HuH-7 (cell line): Measurements from ENCODE around the gene CUL9.

Experiments used
- DNase-seq: peaks from one replicate; pipeline ENCODE4 v3.0.0; 2011; ENCODE audit warnings: low spot score

Gene CUL9

DNA sequence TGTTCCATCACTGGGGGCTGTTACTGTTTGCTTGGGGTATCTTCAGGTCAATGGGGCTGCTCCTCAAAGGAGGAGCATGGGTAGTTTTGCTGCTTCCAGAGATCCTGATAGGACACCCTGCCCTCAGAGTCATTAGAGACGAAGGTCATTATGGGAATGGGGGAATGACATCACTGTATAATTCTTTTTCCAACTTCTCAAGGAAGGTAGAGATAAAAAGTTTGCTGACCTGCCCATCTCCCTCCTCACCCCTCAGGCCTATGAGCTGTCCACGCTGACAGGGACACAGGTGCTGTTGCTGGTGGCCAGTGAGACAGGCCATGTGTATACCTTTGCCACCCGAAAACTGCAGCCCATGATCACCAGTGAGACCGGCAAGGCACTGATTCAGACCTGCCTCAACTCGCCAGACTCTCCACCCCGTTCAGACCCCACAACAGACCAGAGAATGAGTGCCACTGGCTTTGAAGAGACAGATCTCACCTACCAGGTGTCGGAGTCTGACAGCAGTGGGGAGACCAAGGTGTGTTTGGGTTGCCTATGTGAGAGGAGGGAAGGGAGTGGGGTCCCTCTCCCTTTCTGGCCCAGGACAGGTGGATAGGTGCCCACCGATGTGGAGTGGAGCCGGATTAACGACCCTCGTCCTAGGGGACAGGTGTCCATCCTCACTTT, 8.3 kb upstream of the CUL9 start:
- DNase-seq, result no peak

DNA sequence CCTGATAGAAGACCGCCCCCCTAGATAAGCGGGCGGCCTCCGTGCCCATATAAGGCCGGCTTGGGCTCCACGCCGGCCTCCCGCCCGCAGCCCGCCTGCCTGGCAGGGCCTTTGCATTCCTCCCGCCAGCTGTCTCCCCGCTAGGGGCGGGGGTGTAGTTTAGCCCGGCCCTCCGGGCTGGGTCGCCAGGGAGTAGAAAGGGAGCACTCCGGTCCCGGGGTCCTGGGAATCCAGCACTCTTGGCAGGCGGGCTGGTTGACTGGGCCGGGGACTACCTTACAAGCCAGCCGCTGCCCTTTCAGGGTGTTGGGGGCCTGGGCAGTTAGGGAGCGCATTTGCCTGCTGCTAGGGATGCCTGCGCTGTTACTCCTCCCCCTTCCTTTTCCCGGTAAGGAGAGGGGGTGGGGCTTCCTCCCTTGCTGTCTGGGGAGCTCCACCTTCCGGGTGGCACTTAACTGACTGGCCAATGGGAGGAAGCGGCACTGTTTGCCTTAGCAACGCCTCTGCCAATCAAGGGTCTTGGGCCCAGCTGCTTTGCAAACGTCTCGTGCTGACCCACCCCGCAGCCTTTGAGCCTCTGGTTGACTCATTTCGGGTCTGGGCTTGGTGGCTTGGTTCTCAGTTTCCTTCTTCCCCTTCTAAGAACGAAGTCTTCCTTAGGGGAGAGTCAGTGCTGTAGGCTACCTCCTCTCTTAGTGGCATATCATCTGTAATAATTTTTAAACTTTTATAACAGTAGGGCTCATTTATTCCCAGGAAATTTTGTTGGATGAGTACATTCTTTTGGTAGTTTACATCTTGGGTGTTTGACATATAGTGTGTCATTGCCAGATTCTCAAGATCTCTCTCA, 7.5 kb upstream of the CUL9 start:
- DNase-seq, result peak; percentile 91

DNA sequence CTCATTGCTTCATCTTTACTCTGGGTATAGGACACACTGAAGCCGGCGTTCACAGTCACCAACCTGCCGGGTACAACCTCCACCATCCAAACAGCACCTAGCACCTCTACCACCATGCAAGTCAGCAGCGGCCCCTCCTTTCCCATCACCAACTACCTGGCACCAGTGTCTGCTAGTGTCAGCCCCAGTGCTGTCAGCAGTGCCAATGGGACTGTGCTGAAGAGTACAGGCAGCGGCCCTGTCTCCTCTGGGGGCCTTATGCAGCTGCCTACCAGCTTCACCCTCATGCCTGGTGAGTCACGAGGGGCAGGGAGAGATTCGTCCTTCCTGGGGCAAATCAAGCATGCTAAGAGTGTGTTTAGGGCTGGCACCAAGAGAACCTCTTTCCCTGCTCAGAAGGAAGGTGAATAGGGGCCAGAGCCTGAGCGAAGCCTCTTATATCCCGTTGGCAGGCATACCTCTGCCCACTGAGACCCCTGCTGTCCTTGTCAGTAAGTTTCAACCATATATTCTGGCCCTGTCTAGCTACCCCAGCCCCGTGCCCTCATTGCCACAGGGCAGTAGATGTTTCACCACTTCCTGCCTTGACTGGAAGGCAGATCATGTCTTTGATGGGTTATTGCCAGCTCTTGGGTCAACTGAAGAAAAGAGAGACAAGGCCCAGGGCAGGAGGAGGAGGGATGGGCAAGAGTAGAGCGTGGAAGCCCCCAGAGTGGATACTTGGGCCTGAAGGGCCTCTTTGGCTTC, 6.1 kb upstream of the CUL9 start:
- no peak for DNase-seq

DNA sequence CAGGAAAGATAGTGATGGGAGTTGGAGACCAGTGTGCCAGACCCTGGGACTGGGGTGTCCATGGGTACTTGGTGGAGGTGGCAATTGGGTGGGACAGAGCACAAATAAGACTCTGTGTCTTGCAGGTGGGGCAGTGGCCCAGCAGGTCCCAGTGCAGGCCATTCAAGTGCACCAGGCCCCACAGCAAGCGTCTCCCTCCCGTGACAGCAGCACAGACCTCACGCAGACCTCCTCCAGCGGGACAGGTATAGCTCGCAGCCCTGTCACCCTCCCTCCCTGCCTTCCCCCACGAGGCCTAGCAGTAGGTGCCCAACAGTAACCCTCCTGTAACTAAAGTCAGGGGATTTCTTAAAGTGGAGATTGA, 5.6 kb upstream of the CUL9 start:
- no peak for DNase-seq

DNA sequence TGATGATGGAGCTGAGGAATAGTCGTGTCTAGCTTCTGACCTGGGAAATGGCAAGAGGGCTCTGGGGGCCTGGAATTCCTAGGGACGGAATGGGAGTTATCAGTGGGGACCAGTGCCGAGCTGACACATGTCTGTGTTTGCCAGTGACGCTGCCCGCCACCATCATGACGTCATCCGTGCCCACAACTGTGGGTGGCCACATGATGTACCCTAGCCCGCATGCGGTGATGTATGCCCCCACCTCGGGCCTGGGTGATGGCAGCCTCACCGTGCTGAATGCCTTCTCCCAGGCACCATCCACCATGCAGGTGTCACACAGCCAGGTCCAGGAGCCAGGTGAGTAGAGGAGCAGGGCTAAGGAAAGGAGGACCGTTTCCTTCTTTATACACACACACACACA, 3.8 kb upstream of the CUL9 start:
- no peak for DNase-seq

DNA sequence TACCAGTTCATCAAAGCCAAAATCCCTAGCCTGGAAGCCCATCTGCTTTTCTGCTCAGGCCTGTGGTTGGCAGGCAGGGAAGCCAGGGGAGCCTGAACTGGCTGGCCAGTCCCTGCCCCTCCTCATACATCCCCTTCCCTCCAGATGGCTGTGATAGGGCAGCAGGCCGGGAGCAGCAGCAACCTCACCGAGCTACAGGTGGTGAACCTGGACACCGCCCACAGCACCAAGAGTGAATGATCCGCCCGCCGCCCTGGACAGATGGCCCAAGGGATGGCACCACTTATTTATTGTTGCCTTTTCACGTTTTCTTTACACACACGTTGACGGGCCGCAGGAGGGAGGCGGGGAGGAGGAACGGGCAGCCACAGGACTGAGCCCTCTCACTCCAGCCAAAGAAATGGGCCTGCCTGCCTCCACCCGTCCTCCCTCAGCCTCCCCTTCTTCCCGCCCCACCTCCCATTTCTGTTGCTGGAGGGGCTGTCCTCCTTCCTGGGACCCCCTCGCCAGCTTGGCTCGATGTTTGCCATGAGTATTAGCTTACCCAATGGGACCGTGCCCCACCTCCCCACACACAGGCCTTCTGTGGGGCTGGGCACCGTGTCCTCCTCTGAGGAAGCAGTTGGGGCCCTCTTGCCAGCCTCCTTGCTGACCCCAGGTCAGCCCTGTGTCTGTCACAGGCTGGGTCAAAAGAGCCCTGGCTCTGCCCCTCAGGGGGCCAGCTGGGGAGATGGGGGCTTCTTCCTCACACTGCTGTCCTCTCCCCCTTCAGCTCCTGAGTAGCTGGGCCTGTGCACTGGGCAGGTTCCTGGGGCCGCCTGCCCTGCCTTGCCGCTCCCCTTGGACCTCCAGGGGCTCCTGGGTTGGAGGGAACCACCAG, 2.8 kb upstream of the CUL9 start:
- no peak for DNase-seq

DNA sequence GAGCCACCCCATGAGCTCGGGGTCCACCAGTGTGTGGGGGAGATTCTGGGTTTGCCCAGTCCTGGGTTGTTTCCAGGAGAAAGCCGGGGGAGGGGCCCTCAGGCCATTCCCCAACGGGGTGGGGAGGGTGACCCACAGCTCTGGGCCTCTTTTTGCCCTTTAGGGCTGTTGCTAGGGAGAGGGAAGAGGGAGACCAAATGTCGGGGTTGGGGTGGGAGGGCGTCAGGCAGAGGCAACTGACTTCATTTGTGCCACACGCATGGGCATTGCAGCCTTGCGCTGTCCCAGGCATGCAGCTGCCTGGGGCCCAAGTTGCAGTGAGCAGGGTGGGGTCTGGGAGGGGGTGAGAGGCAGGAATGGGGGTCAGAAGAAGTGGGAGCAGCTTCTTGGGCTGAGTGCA, 1.9 kb upstream of the CUL9 start:
- DNase-seq, result no peak

DNA sequence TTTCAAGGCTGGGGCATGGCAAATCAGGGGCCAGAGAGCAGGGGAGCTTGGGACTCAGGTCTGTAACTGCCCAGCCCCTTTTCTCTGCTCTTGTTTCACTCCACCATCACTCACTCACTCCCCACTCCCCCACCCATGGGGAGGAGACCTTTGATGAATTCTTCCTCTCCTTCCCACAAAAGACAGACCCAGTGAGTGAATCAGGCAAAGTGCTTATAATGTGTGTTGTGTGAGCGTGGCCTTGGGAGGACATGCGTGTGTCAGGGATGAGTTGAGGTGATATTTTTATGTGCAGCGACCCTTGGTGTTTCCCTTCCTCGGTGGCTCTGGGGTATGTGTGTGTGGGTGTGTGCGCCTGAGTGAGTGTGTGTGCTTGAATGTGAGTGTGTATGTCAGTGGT, 1.0 kb upstream of the CUL9 start:
- DNase-seq, result no peak

DNA sequence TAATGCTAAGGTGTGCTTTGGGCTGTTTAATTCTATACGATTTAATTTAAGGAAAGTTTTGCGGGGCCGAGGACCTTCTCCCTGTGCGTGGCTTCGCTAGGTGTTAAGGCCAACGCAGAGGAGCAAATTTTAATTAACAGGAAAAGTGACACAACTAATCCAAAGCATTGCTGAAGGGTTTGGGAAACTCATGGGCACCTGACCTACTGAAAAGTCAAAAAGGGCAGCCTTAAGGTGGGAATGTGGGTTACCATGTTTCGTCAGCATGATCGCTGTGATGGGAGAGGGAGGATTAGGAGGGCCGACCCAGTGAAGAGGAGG, 415 bp upstream of the CUL9 start:
- no peak for DNase-seq

DNA sequence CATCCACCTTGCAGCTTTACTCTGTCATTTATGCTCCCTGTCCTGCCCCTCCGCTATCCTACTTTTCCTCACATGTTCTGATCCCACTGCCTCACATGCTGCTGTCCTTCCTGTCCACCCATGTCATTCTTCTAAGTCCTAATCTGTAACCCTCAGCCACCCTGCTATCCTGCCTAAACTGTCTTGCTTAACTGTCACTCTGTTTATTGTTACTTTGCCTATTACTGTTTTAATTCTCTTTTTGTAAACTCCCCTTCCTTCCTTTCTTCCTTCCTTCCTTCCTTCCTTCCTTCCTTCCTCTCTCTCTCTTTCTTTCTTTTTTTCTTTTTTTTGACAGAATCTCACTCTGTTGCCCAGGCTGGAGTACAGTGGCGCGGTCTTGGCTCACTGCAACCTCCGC, 1.4 kb downstream of the CUL9 start:
- no peak for DNase-seq

DNA sequence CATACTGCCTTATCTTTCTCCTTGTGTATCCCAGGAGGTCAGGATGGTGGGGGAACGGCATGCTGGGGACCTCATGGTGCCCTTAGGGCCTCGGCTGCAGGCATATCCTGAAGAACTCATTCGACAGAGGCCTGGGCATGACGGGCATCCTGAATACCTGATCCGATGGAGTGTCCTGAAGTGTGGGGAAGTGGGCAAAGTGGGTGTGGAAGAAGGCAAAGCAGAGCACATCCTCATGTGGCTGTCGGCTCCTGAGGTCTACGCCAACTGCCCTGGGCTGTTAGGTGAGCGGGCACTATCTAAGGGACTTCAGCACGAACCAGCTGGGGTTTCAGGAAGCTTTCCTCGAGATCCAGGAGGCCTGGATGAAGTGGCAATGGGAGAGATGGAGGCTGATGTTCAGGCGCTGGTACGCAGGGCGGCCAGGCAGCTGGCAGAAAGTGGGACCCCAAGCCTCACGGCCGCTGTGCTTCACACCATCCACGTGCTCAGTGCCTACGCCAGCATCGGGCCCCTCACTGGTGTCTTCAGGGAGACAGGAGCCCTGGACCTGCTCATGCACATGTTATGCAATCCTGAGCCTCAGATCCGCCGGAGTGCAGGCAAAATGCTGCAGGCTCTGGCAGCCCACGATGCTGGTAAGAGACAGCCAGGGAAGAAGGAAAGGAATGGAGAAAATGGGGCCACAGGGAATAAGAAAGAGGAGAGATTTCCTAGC, 2.4 kb downstream of the CUL9 start:
- no peak for DNase-seq

DNA sequence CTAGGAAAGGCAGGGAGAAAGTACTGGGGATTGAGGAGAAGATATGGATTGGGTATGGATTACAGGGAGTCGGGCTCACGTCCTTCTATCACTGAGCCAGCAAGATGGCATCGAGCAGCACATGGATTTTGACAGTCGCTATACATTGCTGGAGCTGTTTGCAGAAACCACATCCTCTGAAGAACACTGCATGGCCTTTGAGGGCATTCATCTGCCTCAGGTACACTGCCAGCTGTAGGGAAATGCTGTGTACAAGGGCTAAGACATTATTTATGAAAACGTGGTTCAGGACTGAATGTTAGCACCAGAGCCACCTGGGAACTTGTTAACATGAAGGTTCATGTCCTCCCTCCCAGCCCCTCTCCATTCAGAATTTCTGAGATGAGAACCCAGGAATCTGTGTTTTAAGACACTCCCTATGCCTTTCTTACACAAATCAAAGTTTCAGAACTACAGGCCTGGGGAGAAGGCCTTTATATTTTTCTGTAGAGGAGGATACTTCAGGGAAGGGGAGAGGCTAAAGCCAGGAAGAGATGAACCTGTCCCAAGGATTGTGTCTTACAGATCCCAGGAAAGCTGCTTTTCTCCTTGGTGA, 3.5 kb downstream of the CUL9 start:
- DNase-seq, result no peak

DNA sequence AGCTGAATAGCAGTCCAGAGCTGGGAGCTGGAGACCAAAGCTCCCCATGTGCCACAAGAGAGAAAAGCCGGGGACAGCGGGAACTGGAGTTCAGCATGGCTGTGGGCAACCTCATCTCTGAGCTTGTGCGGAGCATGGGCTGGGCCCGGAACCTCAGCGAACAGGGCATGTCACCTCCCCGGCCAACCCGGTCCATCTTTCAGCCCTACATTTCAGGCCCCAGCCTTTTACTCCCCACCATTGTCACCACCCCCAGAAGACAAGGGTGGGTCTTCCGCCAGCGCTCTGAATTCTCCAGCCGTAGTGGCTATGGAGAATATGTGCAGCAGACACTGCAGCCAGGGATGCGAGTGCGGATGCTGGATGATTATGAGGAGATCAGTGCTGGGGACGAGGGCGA, 4.0 kb downstream of the CUL9 start:
- no peak for DNase-seq

DNA sequence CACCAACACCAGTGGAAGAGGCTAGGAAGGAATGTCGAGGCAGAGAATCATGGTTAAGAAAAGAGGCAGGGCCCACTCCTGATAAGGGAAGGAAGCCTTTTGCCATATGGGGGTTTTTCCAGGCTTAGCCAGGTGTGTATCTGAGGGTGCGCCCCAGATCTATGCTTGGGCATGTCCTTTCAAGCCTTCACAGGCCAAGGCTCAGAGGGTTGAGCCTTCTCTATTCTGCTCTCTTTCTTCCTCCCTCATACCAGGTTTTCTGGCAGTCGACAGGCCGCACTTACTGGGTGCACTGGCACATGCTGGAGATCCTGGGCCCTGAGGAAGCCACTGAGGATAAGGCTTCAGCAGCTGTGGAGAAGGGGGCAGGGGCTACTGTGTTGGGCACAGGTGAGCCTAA, 4.7 kb downstream of the CUL9 start:
- DNase-seq, result no peak

DNA sequence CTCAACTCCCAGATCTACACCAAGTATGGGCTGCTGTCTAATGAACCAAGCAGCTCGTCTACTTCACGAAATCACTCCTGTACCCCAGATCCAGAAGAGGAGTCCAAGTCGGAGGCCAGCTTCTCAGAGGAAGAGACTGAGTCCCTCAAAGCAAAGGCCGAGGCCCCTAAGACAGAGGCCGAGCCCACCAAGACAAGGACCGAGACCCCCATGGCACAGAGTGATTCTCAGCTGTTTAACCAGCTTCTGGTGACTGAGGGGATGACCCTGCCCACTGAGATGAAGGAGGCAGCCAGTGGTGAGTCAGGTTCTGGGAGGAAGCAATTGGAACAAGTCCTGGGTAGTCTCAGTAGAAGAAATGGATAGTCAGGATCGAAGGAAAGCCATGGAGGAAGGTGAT, 5.8 kb downstream of the CUL9 start:
- DNase-seq, result no peak

DNA sequence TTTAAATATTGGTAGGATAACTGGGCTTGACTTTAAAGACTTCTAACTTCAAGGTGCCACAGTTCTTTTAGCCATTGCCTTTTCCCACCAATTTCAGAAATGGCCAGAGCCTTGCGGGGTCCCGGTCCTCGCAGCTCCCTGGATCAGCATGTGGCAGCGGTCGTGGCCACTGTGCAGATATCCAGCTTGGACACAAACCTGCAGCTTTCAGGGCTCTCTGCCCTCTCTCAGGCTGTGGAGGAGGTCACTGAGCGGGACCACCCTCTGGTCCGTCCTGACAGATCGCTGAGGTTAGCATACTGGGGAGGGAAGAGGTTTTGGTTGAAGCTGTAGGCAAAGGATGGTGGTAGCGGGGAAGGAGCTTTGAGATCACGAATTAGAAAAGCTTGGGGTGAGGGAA, 6.4 kb downstream of the CUL9 start:
- no peak for DNase-seq

DNA sequence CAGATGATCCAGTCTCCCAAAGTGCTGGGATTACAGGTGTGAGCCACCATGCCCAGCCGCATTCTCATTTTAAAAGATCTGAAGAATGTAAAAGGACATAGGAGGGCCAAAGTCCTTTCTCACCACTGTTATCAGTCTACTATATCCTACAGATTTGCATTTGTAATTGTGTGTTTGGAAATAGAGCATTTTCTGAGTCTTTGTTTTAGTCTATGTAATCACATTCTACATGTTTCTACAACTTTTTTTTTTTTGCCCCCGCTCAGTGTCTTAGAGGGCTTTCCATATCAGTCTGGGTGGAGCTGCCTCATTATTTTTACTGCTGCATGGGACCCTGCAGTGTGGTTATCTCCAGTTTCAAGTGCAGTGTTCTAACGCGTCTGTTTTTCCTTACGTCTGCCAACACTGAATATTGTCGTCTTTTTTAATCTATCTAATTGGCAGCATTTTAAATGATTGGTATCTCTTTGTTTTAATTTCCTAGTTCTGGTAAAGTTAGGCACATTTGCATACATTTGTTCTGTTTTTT, 7.8 kb downstream of the CUL9 start:
- no peak for DNase-seq

DNA sequence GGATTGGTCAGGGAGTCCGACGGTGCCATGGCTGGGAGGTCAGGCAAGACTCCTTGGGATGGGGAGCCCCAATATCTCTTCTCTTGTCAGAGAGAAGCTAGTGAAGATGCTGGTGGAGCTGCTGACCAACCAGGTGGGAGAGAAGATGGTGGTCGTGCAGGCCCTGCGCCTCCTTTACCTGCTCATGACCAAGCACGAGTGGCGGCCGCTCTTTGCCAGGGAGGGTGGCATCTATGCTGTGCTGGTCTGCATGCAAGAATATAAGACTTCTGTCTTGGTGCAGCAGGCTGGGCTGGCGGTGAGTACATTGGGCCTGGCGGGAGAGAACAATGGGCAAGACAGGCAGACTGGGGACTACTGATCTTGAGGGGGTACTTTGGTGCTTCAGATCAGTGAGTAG, 10.9 kb downstream of the CUL9 start:
- DNase-seq, result no peak

DNA sequence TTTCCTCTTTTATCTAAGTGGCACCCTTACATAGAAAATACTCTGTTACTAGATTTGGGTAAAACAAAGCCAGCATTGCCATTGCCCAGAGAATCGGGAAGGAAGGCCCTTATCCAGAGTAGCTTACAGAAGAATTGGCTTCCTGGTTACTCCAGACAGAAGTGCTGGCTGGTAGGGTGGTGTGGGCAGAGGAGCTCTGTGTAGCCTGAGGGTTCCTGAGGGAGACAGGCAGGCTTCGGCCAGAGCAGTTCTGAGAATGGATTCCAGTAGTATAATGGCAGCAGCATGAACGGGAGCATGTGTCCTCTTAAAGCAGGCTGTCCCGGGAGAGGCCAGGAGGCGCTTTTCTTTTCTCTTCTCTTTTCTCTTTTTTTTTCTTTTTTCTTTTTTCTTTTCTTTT, 11.9 kb downstream of the CUL9 start:
- no peak for DNase-seq

DNA sequence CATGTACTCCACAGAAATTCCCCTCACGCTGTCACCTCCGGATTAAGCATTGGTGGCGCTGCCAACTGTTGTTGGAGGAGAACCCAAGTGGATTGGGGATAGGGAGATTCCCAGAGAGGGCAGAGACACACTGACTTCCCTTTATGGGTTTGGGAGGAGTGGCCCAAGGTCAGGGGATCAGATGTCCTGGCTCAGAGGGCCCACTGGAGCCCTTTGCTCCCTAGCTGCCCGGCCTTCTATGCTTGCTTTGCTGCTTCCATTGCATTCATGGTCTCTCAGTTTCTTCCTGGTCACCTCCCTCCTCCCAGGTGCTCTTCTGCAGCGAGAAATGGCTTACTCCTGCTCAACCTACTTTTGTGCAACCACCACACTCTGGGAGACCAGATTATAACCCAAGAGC, 14.3 kb downstream of the CUL9 start:
- DNase-seq, result no peak

DNA sequence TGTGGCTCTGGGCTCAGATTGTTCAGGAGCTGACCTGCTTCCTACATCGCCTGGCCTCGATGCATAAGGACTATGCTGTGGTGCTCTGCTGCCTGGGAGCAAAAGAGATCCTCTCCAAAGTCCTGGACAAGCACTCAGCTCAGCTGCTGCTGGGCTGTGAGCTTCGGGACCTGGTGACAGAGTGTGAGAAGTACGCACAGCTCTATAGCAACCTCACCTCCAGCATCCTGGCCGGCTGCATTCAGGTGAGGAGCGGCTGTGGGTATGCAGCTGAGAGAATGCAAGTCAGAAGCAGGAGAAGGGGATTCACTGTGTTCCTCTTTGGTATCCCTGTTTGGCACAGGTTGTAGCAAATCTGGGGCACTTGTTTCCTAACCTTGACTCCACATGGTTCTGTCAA, 17.9 kb downstream of the CUL9 start:
- no peak for DNase-seq
